IMR-90 (cell line): ENCODE results near the gene PTEN. TPM values are rescaled to one million over a fixed set of nuclear protein-coding genes. Genes with fewer than 3 reads are reported as not detected.

Source experiments
- ATAC-seq: fragments of 200-7000 bp; cut with Tn5 transposase; 2 replicates; pipeline ENCODE4 v1.9.1; 2020; ENCODE audit warnings: low read depth, mild to moderate bottlenecking, moderate library complexity
- BruUV-seq: library from RNA; stranded (reverse); fragments of 400-500 nt; replicated peaks from 2 replicates; lab custom pipeline; 2021; lab: Mats Ljungman, UMichigan
- CTCF ChIA-PET: fragments of 300-600 bp; formaldehyde crosslinking; extraction: SDS; loops from one replicate; lab custom pipeline; 2021; ENCODE audit warnings: antibody characterized with exemption; lab: Yijun Ruan, JAX
- POLR2A ChIA-PET: fragments of 300-600 bp; sonication (Branson Sonifier 250); formaldehyde crosslinking; loops from one replicate; lab custom pipeline; 2022; ENCODE audit warnings: antibody characterized with exemption; ENCODE audit not compliant: unreplicated experiment; lab: Charles Lee
- DNase-seq: peaks from one replicate; pipeline ENCODE4 v3.0.0; 2013
- H2AFZ ChIP-seq: replicated peaks from 2 replicates; pipeline ENCODE3; 2013; ENCODE audit warnings: low read length, mild to moderate bottlenecking; ENCODE audit not compliant: poor library complexity
- H2AK5ac ChIP-seq: 2 replicates; pipeline ENCODE4 v1.6.1; 2013; ENCODE audit warnings: low read depth, low read length, inconsistent platforms
- H2AK9ac ChIP-seq: replicated peaks from 2 replicates; pipeline ENCODE3; 2013; ENCODE audit warnings: mild to moderate bottlenecking, low read depth, low read length, moderate library complexity; ENCODE audit not compliant: poor library complexity
- H2BK120ac ChIP-seq: 2 replicates; pipeline ENCODE4 v1.6.1; 2013; ENCODE audit warnings: low read depth, low read length, inconsistent platforms
- H2BK15ac ChIP-seq: 3 replicates; pipeline ENCODE4 v1.6.1; 2013; ENCODE audit warnings: low read depth, low read length, inconsistent platforms
- H2BK20ac ChIP-seq: 2 replicates; pipeline ENCODE4 v1.6.1; 2013; ENCODE audit warnings: low read depth, mild to moderate bottlenecking, inconsistent platforms, low read length, moderate library complexity
- H2BK5ac ChIP-seq: 2 replicates; pipeline ENCODE4 v1.6.1; 2013; ENCODE audit warnings: mild to moderate bottlenecking, low read depth, low read length, inconsistent platforms; ENCODE audit not compliant: poor library complexity, severe bottlenecking
- H3K14ac ChIP-seq: replicated peaks from 2 replicates; pipeline ENCODE4 v1.6.1; 2013; ENCODE audit warnings: low read depth, low read length, inconsistent platforms
- H3K18ac ChIP-seq: 2 replicates; pipeline ENCODE4 v1.6.1; 2013; ENCODE audit warnings: low read depth, low read length, control low read depth
- H3K23ac ChIP-seq: 2 replicates; pipeline ENCODE4 v1.6.1; 2013; ENCODE audit warnings: low read depth, low read length, inconsistent platforms
- H3K27ac ChIP-seq: 2 replicates; pipeline ENCODE4 v1.5.1; 2013; ENCODE audit warnings: mild to moderate bottlenecking, control low read depth, low read length; ENCODE audit not compliant: insufficient read depth
- H3K27me3 ChIP-seq: 2 replicates; pipeline ENCODE4 v1.6.1; 2013; ENCODE audit warnings: low read length; ENCODE audit not compliant: control insufficient read depth, insufficient read depth
- H3K36me3 ChIP-seq: 2 replicates; pipeline ENCODE4 v1.6.1; 2013; ENCODE audit warnings: low read length, mixed read lengths; ENCODE audit not compliant: control insufficient read depth, insufficient read depth
- H3K4ac ChIP-seq: 2 replicates; pipeline ENCODE4 v1.6.1; 2013; ENCODE audit warnings: low read depth, low read length, inconsistent platforms
- H3K4me1 ChIP-seq: 2 replicates; pipeline ENCODE4 v1.6.1; 2013; ENCODE audit warnings: low read length, mixed read lengths; ENCODE audit not compliant: control insufficient read depth, insufficient read depth
- H3K4me2 ChIP-seq: 2 replicates; pipeline ENCODE4 v1.6.1; 2013; ENCODE audit warnings: low read depth, mild to moderate bottlenecking, control low read depth, low read length, moderate library complexity
- H3K4me3 ChIP-seq: 2 replicates; pipeline ENCODE4 v1.5.1; 2013; ENCODE audit warnings: low read depth, mild to moderate bottlenecking, control low read depth, low read length, moderate library complexity; ENCODE audit not compliant: insufficient read depth
- H3K56ac ChIP-seq: 2 replicates; pipeline ENCODE4 v1.6.1; 2013; ENCODE audit warnings: low read length, inconsistent platforms; ENCODE audit not compliant: insufficient read depth; ENCODE audit errors: extremely low read depth
- H3K79me1 ChIP-seq, 2 experiments: 2 replicates each; pipeline ENCODE4 v1.6.1; 2013; ENCODE audit warnings: low read length in 2 of 2, inconsistent platforms in 1 of 2, low read depth in 1 of 2
- H3K9ac ChIP-seq: 2 replicates; pipeline ENCODE4 v1.6.1; 2013; ENCODE audit warnings: low read depth, low read length, control low read depth
- H3K9me1 ChIP-seq: 2 replicates; pipeline ENCODE4 v1.6.1; 2013; ENCODE audit warnings: low read length, inconsistent platforms; ENCODE audit not compliant: insufficient read depth
- H3K9me3 ChIP-seq: 2 replicates; pipeline ENCODE4 v1.6.1; 2013; ENCODE audit warnings: low read length; ENCODE audit not compliant: control insufficient read depth, insufficient read depth
- H4K20me1 ChIP-seq: 2 replicates; pipeline ENCODE4 v1.6.1; 2013; ENCODE audit warnings: low read length, inconsistent platforms; ENCODE audit not compliant: insufficient read depth
- H4K5ac ChIP-seq: 2 replicates; pipeline ENCODE4 v1.6.1; 2013; ENCODE audit warnings: mild to moderate bottlenecking, low read depth, low read length, control low read depth
- H4K8ac ChIP-seq, 2 experiments: 2 replicates each; pipeline ENCODE4 v1.6.1; 2013; ENCODE audit warnings: low read depth in 2 of 2, low read length in 2 of 2, control low read depth in 1 of 2, inconsistent platforms in 1 of 2
- H4K91ac ChIP-seq: 2 replicates; pipeline ENCODE4 v1.6.1; 2013; ENCODE audit warnings: low read depth, low read length, inconsistent platforms; ENCODE audit not compliant: insufficient read depth
- BHLHE40 ChIP-seq: fragments of 150-350 bp; IDR thresholded peaks from 2 replicates; pipeline ENCODE4 v1.6.1; 2016; ENCODE audit warnings: mild to moderate bottlenecking, low read depth, low read length
- CEBPB ChIP-seq: IDR thresholded peaks from 2 replicates; pipeline ENCODE4 v1.6.1; 2012; ENCODE audit warnings: low read depth, low read length, improper control_type of control experiment
- CHD1 ChIP-seq: IDR thresholded peaks from 2 replicates; pipeline ENCODE4 v1.6.1; 2012; ENCODE audit warnings: low read depth, low read length, improper control_type of control experiment
- ELK1 ChIP-seq: fragments of 150-350 bp; IDR thresholded peaks from 2 replicates; pipeline ENCODE4 v1.6.1; 2016; ENCODE audit warnings: low read depth, mild to moderate bottlenecking, low read length, moderate library complexity, borderline replicate concordance
- FOS ChIP-seq: fragments of 150-350 bp; IDR thresholded peaks from 2 replicates; pipeline ENCODE4 v1.6.1; 2016; ENCODE audit warnings: low read depth, low read length
- MAFK ChIP-seq: IDR thresholded peaks from 2 replicates; pipeline ENCODE4 v1.6.1; 2012; ENCODE audit warnings: low read depth, low read length, improper control_type of control experiment
- MAZ ChIP-seq: IDR thresholded peaks from 2 replicates; pipeline ENCODE4 v1.6.1; 2012; ENCODE audit warnings: low read depth, mild to moderate bottlenecking, low read length, improper control_type of control experiment, moderate library complexity, borderline replicate concordance
- MXI1 ChIP-seq: IDR thresholded peaks from 2 replicates; pipeline ENCODE4 v1.6.1; 2012; ENCODE audit warnings: low read depth, mild to moderate bottlenecking, low read length, moderate library complexity, borderline replicate concordance
- NFE2L2 ChIP-seq: fragments of 150-350 bp; IDR thresholded peaks from 2 replicates; pipeline ENCODE4 v1.6.1; 2016; ENCODE audit warnings: low read depth, mild to moderate bottlenecking, low read length
- POLR2A ChIP-seq: IDR thresholded peaks from 2 replicates; pipeline ENCODE4 v1.6.1; 2012; ENCODE audit warnings: mild to moderate bottlenecking, low read depth, low read length
- RAD21 ChIP-seq: IDR thresholded peaks from 2 replicates; pipeline ENCODE4 v1.6.1; 2012; ENCODE audit warnings: low read length, improper control_type of control experiment
- RCOR1 ChIP-seq: IDR thresholded peaks from 2 replicates; pipeline ENCODE4 v1.6.1; 2012; ENCODE audit warnings: mild to moderate bottlenecking, low read length, improper control_type of control experiment; ENCODE audit not compliant: insufficient replicate concordance
- RFX5 ChIP-seq: IDR thresholded peaks from 2 replicates; pipeline ENCODE4 v1.8.0; 2012; ENCODE audit warnings: low read depth, mild to moderate bottlenecking, low read length, moderate library complexity
- SMC3 ChIP-seq: fragments of 150-350 bp; IDR thresholded peaks from 2 replicates; pipeline ENCODE4 v1.6.1; 2016; ENCODE audit warnings: low read depth, mild to moderate bottlenecking, antibody characterized with exemption, low read length, moderate library complexity
- USF2 ChIP-seq: fragments of 150-350 bp; IDR thresholded peaks from 2 replicates; pipeline ENCODE4 v1.6.1; 2017; ENCODE audit warnings: mild to moderate bottlenecking, antibody characterized with exemption, low read length, low read depth
- WGBS, 2 experiments: methylation state at CpG; one replicate each; pipeline versions ENCODE4 v1.1.5 to v1.1.7; 2013; ENCODE audit warnings: missing lambda C conversion rate in 2 of 2; ENCODE audit not compliant: insufficient read length in 1 of 2; ENCODE audit errors: extremely low coverage in 2 of 2; 5-methylcytosine and 5-hydroxymethylcytosine counted together
- dilution Hi-C: fragments of 300-500 bp; cut with HindIII; formaldehyde crosslinking; loops from one replicate; pipeline ENCODE4 v1.14.3; 2018; ENCODE audit warnings: low sequenced_read_pairs; ENCODE audit not compliant: unreplicated experiment
- in situ Hi-C: fragments of 300-500 bp; cut with MboI; formaldehyde crosslinking; loops from 3 replicates; pipeline ENCODE4 v1.14.3; 2019; ENCODE audit warnings: low sequenced_read_pairs, inconsistent platforms, mixed read lengths
- intact Hi-C: fragments of 100-400 bp; cut with micrococcal nuclease; formaldehyde crosslinking; loops from 2 replicates; pipeline ENCODE4 v1.10.0; 2022
- polyA plus RNA-seq, 3 experiments: library from polyadenylated mRNA; depleted of rRNA; stranded (reverse); fragments of >200 nt; gene quantifications; 2 replicates each; pipeline ENCODE4 v1.2.3, GENCODE V29; 2012; ENCODE audit warnings: low replicate concordance in 1 of 3
- total RNA-seq: library from RNA; depleted of rRNA; stranded (reverse); fragments of >200 nt; gene quantifications from 2 replicates; pipeline ENCODE4 v1.2.3, GENCODE V29; 2012

The PTEN gene
- total and polyA plus RNA-seq, 2 of the 4 experiments (the other 2 are of a cell fraction), result 12.0 to 38.9 TPM

- peak overlapping the region; percentile 82 for H3K14ac ChIP-seq
- dilution Hi-C loops, result no loop called here
- peak overlapping the region; percentile 5; the same call in 1 of the 2 replicates for H3K4ac ChIP-seq
- no peak overlapping the region for H2BK120ac ChIP-seq
- peak overlapping the region; percentile 91 for H2BK5ac ChIP-seq
- H4K8ac ChIP-seq, result no peak overlapping the region; a peak in 2 of 4 replicates
- peak overlapping the region; percentile 94 for H3K23ac ChIP-seq
- DNase-seq, result no peak
- no peak overlapping the region for H2BK15ac ChIP-seq
- no peaks in the 10 kb centered on the region for H3K9me1 ChIP-seq
- no peaks in the 10 kb centered on the region for H3K36me3 ChIP-seq
- H4K91ac ChIP-seq, result no peak overlapping the region
- H2AK9ac ChIP-seq, result no peak overlapping the region
- H3K4me1 ChIP-seq, result 0 out of 2 replicates have a peak, but pooled peaks cover 1% of the 10 kb centered on the region
- peaks cover 0 to 10% of the 10 kb centered on the region in 2 experiments; a peak in 2 of 4 replicates for H3K79me1 ChIP-seq
- H2AFZ ChIP-seq, result no peak overlapping the region
- intact Hi-C loops, result loop anchor here (5.0 to 10.0 kb wide), 3 partner anchors 97 to 409 kb away; no protein-coding TSS in a partner anchor
- WGBS, 2 experiments, result 10% methylated on average over 2 of the region's 4 CpGs; no CpG with 5 or more reads in 1 of the 2 experiments
- H2BK20ac ChIP-seq, result no peak overlapping the region; the same call in 1 of the 2 replicates
- peak overlapping the region; percentile 79; the same call in 1 of the 2 replicates for H3K56ac ChIP-seq
- no peaks in the 10 kb centered on the region for H3K27me3 ChIP-seq
- H3K27ac ChIP-seq, result no peak overlapping the region; the same call in none of the 2 replicates
- peaks cover 50% of the 10 kb centered on the region; the same call in 1 of the 2 replicates for H4K20me1 ChIP-seq
- ChIA-PET POLR2A (no interaction called here), CTCF (interaction anchor here (0.5 to 1.0 kb wide), 2 partner anchors 524 to 537 kb away, joined by 3 read pairs; no protein-coding TSS in a partner anchor)
- BruUV-seq, result TSS peak; percentile 16
- H2AK5ac ChIP-seq, result no peak overlapping the region
- peak overlapping the region; percentile 100; the same call in 1 of the 2 replicates for H3K9ac ChIP-seq
- in situ Hi-C loops, result no loop called here
- no peak for ATAC-seq
- peak overlapping the region; percentile 97; the same call in 1 of the 2 replicates for H3K4me2 ChIP-seq
- H3K4me3 ChIP-seq, result peak overlapping the region; percentile 73
- H4K5ac ChIP-seq, result no peak overlapping the region; the same call in 1 of the 2 replicates
- no peaks in the 10 kb centered on the region for H3K9me3 ChIP-seq
- peak overlapping the region; percentile 40; the same call in 1 of the 2 replicates for H3K18ac ChIP-seq
- TF ChIP-seq RFX5 (no peak), RAD21 (no peak), SMC3 (no peak), MAFK (no peak), CEBPB (no peak), POLR2A (no peak), FOS (no peak), NFE2L2 (no peak), ELK1 (no peak), CHD1 (no peak), USF2 (no peak), MAZ (no peak), RCOR1 (no peak), BHLHE40 (no peak), MXI1 (no peak)
Observed at GRCh38 chr10:87865241-87865881, 1.9 kb downstream of the PTEN start.
